Stimulated activated CD4-positive, alpha-beta T cell treated with anti-CD3 and anti-CD28 coated beads, Interleukin-15, amount 100 ng/mL, for 1 hour (primary cell): ENCODE measurements around the gene SESTD1.
"Not testable (repeated sequence)": the region's sequence is repeated elsewhere in the genome, so short reads cannot be mapped to it uniquely, and the experiment has no call there.

Experiments
- DNase-seq, 2 donors: peaks; one replicate each; pipeline ENCODE4 v3.0.0-alpha.2; 2020; ENCODE audit warnings: low read depth in 1 of 2, low spot score in 1 of 2

Gene SESTD1

DNA sequence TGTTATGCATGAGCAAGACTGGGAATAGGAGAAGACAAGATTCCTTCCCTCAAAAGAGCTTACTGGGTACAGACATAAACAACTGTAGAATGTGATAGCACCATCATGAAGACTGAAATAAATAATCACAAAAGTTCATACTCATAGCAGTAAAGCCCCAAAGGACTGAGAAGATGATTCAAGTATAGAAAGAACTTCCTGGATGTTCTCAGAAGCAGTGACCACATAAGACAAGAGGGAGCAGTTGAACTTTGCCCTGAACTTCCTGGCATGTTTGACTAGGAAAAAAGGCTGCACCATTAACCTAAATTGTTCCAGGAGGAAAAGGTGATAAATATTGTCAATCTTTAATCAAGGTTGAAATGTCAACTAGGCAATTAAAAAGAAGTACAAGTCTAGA, 156.9 kb downstream of the SESTD1 start:
- DNase-seq, result no peak

- DNase-seq, result no peak
Measured at GRCh38 chr2:179106676-179107428, 157.8 kb downstream of the SESTD1 start.

DNA sequence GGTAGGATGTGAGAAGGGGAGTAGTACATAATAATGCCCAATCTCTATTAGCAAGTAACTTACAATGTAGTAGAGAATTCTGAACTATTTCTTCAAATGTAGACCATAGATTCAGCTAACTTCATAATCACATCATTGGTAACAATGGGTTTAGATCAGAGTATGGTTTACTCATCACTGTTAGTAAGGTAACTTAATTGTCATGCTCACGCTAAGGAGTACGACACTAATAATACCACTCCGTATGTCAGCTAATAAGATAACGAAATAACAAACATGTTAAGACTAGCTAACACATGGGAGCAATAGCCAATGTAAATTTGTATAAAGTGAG, 158.3 kb downstream of the SESTD1 start:
- DNase-seq, result no peak

- DNase-seq, result no peak
Measured at GRCh38 chr2:179104736-179105135, 159.9 kb downstream of the SESTD1 start.

GRCh38 chr2:179098080-179098689, 166.4 kb downstream of the SESTD1 start:
- DNase-seq, result no peak

DNA sequence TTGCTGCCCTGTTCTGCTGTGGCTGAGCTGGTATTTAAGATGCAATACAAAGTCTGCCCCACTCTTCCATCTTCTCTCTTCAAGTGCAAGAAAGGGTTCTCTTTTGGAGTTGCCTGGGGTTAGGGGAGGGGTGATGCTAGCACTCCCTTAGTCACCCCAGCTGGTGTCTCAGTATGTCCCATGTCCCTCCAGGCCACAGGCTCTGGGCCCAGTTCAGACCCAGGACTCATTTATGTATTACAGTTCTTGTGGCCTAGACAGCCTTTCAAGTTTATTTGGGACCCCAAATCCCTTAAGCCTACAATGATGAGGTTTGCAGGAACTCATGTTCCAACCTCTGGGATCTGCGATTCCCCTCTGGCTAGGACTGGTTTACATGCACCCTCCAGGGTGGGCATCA, 167.5 kb downstream of the SESTD1 start:
- DNase-seq, result no peak

DNA sequence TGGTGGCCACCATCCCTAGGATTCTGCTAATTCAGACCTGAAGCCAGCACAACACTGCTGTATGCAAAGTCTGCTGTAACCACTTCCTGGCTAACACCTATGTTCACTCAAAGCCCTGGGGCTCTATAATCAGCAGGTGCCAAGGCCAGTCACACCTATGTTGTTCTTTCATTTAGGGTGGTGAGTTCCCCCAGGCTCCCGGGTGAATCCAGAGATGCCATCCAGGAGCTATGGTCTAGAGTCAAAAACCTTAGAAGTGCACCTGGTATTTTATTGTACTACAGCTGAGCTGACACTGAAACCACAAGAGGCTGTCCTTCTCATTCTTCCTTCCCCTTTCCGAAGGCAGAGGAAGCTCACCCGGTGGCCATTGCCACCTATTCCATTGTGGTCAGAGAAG, 168.5 kb downstream of the SESTD1 start:
- no peak for DNase-seq

- DNase-seq, result not testable (repeated sequence)
Measured at GRCh38 chr2:179092912-179093311, 171.7 kb downstream of the SESTD1 start.

DNA sequence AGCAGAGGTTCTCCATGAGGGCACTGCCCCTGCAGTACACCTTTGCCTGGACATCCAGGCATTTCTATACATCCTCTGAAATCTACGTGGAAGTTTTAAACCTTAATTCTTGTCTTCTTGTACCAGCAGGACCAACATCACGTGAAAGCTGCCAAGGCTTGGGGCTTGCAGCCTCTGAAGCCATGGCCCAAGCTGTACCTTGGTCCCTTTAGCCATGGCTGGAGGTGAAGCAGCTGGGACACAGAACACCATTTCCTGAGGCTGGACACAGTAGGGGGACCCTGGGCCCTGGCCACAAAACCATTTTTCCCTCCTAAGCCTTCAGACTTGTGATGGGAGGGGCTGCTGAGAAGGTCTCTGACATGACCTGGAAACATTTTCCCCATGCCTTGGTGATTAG, 181.9 kb downstream of the SESTD1 start:
- no peak for DNase-seq

- DNase-seq, result no peak
Measured at GRCh38 chr2:179081954-179082353, 182.7 kb downstream of the SESTD1 start.

GRCh38 chr2:179072527-179072926, 192.1 kb downstream of the SESTD1 start:
- no peak for DNase-seq

DNA sequence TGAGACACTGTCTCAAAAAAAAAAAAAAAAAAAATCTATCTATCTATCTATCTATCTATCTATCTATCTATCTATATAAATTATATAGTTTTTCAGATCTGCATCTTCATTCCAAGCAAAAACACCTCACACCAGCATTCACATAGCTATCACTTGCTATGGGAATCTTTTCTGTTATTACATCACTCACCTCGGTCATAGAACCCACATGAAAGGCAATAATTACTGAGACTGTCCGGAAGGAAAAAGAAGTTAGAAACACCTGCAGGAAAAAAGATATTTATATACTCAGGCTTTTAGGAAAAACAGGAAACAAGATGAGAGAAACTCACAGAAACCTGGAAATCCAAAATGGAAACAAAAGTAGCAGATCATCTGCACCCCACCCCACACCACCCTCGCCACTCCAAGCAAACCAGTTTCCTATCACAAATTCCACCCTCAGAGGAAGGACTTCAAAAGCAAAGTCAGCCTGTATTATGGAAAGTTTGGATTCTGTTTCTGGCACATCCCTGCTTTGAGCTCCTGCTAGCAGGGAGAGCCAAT, 192.7 kb downstream of the SESTD1 start:
- no peak for DNase-seq

- DNase-seq, result no peak
Measured at GRCh38 chr2:179070895-179071294, 193.7 kb downstream of the SESTD1 start.

- DNase-seq, result no peak
Measured at GRCh38 chr2:179069685-179070084, 194.9 kb downstream of the SESTD1 start.

- DNase-seq, result no peak
Measured at GRCh38 chr2:179068991-179069643, 195.5 kb downstream of the SESTD1 start.

- DNase-seq, result no peak
Measured at GRCh38 chr2:179059026-179059700, 205.5 kb downstream of the SESTD1 start.

- DNase-seq, result no peak
Measured at GRCh38 chr2:179057737-179058136, 206.9 kb downstream of the SESTD1 start.

DNA sequence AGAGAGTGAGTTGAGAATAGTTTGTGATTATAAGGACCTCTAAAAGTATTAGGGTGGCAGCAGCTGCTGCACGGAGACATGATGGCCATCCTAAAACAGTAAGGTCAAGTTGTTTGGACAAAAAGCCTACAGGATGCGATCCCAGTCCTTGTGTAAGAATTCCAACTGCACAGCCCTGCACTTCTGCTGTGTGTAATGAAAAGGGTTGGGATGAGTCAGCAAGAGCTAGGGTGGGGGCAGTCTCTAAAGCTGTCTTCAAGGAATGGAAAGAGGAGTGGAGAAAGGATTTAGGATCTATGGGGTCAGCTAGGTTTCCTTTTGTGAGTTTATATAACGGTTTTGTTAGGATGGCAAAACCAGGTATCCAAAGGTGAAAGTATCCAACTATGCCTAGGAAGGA, 211.1 kb downstream of the SESTD1 start:
- DNase-seq, result not testable (repeated sequence)
